Type B pancreatic cell (in vitro differentiated cells): ENCODE data around the gene ADAM22. TPM values are rescaled to one million over a fixed set of nuclear protein-coding genes. Genes with fewer than 3 reads are reported as not detected.
"Not testable (repeated sequence)": the region's sequence is repeated elsewhere in the genome, so short reads cannot be mapped to it uniquely, and the experiment has no call there.

Experiments
- DNase-seq: peaks from one replicate; pipeline ENCODE4 v3.0.0; 2021; ENCODE audit warnings: mixed read lengths; ENCODE audit not compliant: unreplicated experiment; ENCODE audit errors: extremely low spot score
- H3K27ac Mint-ChIP-seq: 2 replicates; pipeline ENCODE4 v1.8.0; 2021; ENCODE audit warnings: mild to moderate bottlenecking, mixed read lengths
- H3K27me3 Mint-ChIP-seq: 2 replicates; pipeline ENCODE4 v1.8.0; 2021; ENCODE audit warnings: mixed read lengths
- H3K36me3 Mint-ChIP-seq: 2 replicates; pipeline ENCODE4 v1.8.0; 2021; ENCODE audit warnings: mixed read lengths
- H3K4me1 Mint-ChIP-seq: one replicate; pipeline ENCODE4 v1.8.0; 2021; ENCODE audit warnings: mixed read lengths; ENCODE audit not compliant: unreplicated experiment
- H3K4me3 Mint-ChIP-seq: 2 replicates; pipeline ENCODE4 v1.8.0; 2021; ENCODE audit warnings: mild to moderate bottlenecking, mixed read lengths
- H3K9me3 Mint-ChIP-seq: 2 replicates; pipeline ENCODE4 v1.8.0; 2021; ENCODE audit warnings: mixed read lengths
- CTCF ChIP-seq: fragments of 200-600 bp; sonication (generic); conservative IDR thresholded peaks from 2 replicates; pipeline ENCODE4 v1.5.0; 2021; ENCODE audit warnings: antibody characterized with exemption, mild to moderate bottlenecking
- total RNA-seq: library from RNA; stranded (reverse); gene quantifications from 2 replicates; pipeline ENCODE4 v1.2.1, GENCODE V29; 2021; ENCODE audit warnings: low replicate concordance

Gene ADAM22
- total RNA-seq, 1 donor from 2014 or later: 8.1 TPM

DNA sequence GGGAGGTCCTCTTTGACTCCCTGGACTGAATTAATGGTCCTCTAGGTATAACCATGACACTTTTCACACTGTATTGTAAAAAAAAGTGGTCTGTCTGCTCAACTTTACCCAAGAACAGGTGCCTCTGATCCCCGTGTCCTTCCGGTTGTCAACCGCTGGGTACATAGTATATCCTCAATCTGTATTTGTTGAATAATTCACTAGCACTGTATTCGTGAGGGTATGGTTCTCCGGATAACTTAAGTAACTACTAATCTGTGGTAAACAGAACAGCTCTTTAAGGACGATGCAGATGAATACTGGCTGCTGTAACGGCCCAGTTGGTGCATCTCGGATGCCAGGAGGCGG lies 472 bp upstream of the ADAM22 start:
- peaks cover 5% of the 10 kb centered on the region for H3K36me3 Mint-ChIP-seq
- peak overlapping the region; percentile 92 for H3K4me3 Mint-ChIP-seq
- no peaks in the 10 kb centered on the region for H3K9me3 Mint-ChIP-seq
- H3K4me1 Mint-ChIP-seq: no peaks in the 10 kb centered on the region
- no peak for DNase-seq
- H3K27me3 Mint-ChIP-seq: peaks cover 42% of the 10 kb centered on the region
- TF ChIP-seq CTCF: no peak
- H3K27ac Mint-ChIP-seq: no peak overlapping the region

DNA sequence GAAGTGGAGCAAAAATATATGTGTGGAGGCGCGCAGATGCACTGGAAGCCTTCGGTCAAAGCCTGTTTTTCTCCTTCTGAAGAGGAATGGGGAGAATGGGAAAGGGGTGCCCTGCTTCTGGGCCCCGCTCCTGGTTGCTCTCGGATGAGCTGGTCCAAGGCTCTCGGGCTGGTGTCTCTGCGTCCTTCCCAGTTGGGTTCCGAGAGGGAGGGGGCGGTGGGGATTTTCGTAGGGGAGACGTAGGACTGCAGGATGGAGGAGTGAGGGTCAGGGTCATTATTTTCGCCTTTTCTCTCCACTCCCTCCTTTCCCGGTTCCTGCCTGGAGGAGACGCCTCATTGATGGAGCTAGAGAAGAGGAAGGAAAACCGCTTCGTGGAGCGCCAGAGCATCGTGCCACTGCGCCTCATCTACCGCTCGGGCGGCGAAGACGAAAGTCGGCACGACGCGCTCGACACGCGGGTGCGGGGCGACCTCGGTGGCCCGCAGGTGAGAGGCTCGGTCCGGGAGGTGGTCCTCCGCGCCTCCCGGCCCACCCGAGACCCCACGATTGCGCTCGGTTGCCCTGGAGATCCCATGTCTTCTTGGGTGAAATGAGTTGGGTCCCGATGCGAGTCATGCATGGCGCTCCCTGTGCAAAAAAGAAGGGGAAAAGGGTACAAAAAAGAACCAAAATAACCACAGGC lies 790 bp downstream of the ADAM22 start:
- DNase-seq: no peak
- Mint-ChIP-seq H3K36me3 (peaks cover 5% of the 10 kb centered on the region), H3K4me3 (peak overlapping the region; percentile 92), H3K27me3 (peaks cover 39% of the 10 kb centered on the region), H3K27ac (no peak overlapping the region), H3K9me3 (no peaks in the 10 kb centered on the region), H3K4me1 (no peaks in the 10 kb centered on the region)
- TF ChIP-seq CTCF: no peak

DNA sequence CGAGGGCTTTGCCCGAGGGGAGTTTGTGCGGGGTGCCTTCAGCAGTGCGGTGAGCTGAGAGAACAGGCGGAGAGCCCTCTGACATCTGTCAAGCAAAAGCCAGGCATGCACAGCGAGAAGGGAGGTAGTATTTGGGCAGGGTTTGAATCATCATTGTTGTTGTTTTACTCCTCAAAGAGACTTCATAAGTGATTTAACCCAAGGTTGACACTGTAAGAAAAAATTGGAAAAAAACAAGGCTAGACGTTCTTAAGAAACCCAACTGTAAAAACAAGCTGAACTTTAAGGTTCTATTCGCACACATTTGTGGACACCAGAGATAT lies 1.3 kb downstream of the ADAM22 start:
- H3K36me3 Mint-ChIP-seq: peaks cover 5% of the 10 kb centered on the region
- H3K4me3 Mint-ChIP-seq: peak overlapping the region; percentile 82
- no peak overlapping the region for H3K27ac Mint-ChIP-seq
- H3K9me3 Mint-ChIP-seq: no peaks in the 10 kb centered on the region
- H3K4me1 Mint-ChIP-seq: no peaks in the 10 kb centered on the region
- TF ChIP-seq CTCF: no peak
- DNase-seq: no peak
- peaks cover 39% of the 10 kb centered on the region for H3K27me3 Mint-ChIP-seq

GRCh38 chr7:87941138-87941537 lies 7.1 kb downstream of the ADAM22 start:
- peaks cover 11% of the 10 kb centered on the region for H3K27me3 Mint-ChIP-seq
- no peaks in the 10 kb centered on the region for H3K9me3 Mint-ChIP-seq
- no peaks in the 10 kb centered on the region for H3K4me1 Mint-ChIP-seq
- TF ChIP-seq CTCF: no peak
- no peak for DNase-seq
- H3K4me3 Mint-ChIP-seq: no peak overlapping the region
- H3K36me3 Mint-ChIP-seq: peaks cover 5% of the 10 kb centered on the region
- H3K27ac Mint-ChIP-seq: no peak overlapping the region

DNA sequence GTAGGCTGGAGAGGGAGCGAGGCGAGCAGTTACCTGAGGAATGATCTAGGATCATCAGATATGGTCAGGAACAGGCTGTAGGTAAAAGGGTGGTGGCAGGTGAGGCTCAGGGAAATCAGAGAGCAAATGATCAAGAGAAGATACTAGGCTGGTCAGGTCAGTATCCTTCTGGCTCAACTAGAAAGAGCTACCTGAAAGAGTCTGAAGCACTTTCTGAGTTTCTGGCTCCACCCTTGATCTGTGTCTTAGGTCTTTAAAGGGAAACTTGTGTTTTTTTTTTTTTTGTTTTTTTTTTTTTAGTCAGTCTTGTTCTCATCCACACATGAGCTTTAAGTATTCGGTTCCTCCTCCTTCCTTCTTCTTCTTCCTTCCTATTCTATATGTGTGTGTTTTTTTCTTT lies 10.5 kb downstream of the ADAM22 start:
- no peak for TF ChIP-seq CTCF
- Mint-ChIP-seq H3K4me1 (no peaks in the 10 kb centered on the region), H3K27ac (no peak overlapping the region), H3K36me3 (no peaks in the 10 kb centered on the region), H3K9me3 (no peaks in the 10 kb centered on the region), H3K27me3 (no peaks in the 10 kb centered on the region), H3K4me3 (no peak overlapping the region)
- no peak for DNase-seq

DNA sequence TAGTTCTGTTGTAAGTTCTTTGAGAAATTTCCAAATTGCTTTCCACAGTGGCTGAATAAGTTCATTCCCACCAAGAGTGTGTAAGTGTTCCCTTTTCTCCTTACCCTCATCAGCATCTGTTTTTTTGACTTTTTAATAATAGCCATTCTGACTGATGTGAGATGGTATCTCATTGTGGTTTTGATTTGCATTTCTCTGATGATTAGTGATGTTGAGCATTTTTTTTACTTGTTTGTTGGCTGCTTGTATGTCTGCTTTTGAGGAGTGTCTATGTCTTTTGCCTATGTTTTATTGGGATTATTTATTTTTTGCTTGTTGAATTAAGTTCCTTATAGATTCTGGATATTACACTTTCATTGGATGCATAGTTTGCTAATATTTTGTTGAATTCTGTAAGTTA lies 11.9 kb downstream of the ADAM22 start:
- H3K27ac Mint-ChIP-seq, H3K27me3 Mint-ChIP-seq, H3K36me3 Mint-ChIP-seq, H3K4me3 Mint-ChIP-seq, H3K9me3 Mint-ChIP-seq, DNase-seq, H3K4me1 Mint-ChIP-seq: not testable (repeated sequence)
